SK-N-SH (cell line): ENCODE measurements around the gene NRL. TPM values are rescaled to one million over a fixed set of nuclear protein-coding genes. Genes with fewer than 3 reads are reported as not detected.

Experiments
- CTCF ChIA-PET: fragments of 300-600, 350-600 bp; formaldehyde crosslinking; extraction: SDS; loops from one replicate; lab custom pipeline; 2021; lab: Yijun Ruan, JAX
- POLR2A ChIA-PET: fragments of 350-600 bp; sonication (Branson Sonifier 250); formaldehyde crosslinking; extraction: SDS; loops from one replicate; lab custom pipeline; 2020; ENCODE audit warnings: antibody characterized with exemption, inconsistent platforms; lab: Yijun Ruan, JAX
- DNase-seq: peaks from one replicate; pipeline ENCODE4 v3.0.0; 2012
- H2AFZ ChIP-seq: fragments of 200-600 bp; sonication (generic); 2 replicates; pipeline ENCODE4 v1.8.1; 2016; ENCODE audit warnings: antibody characterized with exemption, mild to moderate bottlenecking, low read depth
- H3F3A ChIP-seq: fragments of 200-600 bp; sonication (generic); replicated peaks from 2 replicates; pipeline ENCODE3; 2016; ENCODE audit warnings: antibody characterized with exemption, mild to moderate bottlenecking; ENCODE audit not compliant: insufficient read depth
- H3K27ac ChIP-seq, 2 experiments: fragments of 200-500 bp in 1 of 2; fragments of 200-600 bp in 1 of 2; sonication (Bioruptor generic) in 1 of 2; sonication (generic), shearing (Covaris generic) in 1 of 2; 2 replicates each; pipeline versions ENCODE4 v1.5.1 to v1.6.1; 2014 to 2016; ENCODE audit warnings: low read depth in 2 of 2, inconsistent platforms in 1 of 2, low read length in 1 of 2, mild to moderate bottlenecking in 1 of 2, mixed read lengths in 1 of 2
- H3K27me3 ChIP-seq: fragments of 200-600 bp; sonication (generic), shearing (Covaris generic); 2 replicates; pipeline ENCODE4 v1.6.1; 2016; ENCODE audit warnings: mixed run types; ENCODE audit not compliant: insufficient read depth
- H3K36me3 ChIP-seq, 2 experiments: fragments of 200-500 bp in 1 of 2; fragments of 200-600 bp in 1 of 2; sonication (Bioruptor generic) in 1 of 2; sonication (generic) in 1 of 2; replicated peaks in 1 of 2; 2 replicates each; pipeline versions ENCODE3 to v1.5.1; 2014 to 2016; ENCODE audit warnings: low read length in 1 of 2, mild to moderate bottlenecking in 1 of 2; ENCODE audit not compliant: insufficient read depth in 2 of 2, control insufficient read depth in 1 of 2
- H3K4me1 ChIP-seq, 2 experiments: fragments of 200-500 bp in 1 of 2; fragments of 200-600 bp in 1 of 2; sonication (Bioruptor generic) in 1 of 2; sonication (generic), shearing (Covaris generic) in 1 of 2; 2 replicates each; pipeline versions ENCODE4 v1.5.1 to v1.6.1; 2014 to 2016; ENCODE audit warnings: low read depth in 1 of 2, low read length in 1 of 2, mixed run types in 1 of 2; ENCODE audit not compliant: insufficient read depth in 2 of 2, control insufficient read depth in 1 of 2
- H3K4me2 ChIP-seq: fragments of 200-600 bp; sonication (generic), shearing (Covaris generic); 2 replicates; pipeline ENCODE4 v1.6.1; 2017; ENCODE audit warnings: mixed run types
- H3K4me3 ChIP-seq, 2 experiments: fragments of 200-500 bp in 1 of 2; fragments of 200-600 bp in 1 of 2; sonication (Bioruptor generic) in 1 of 2; sonication (generic), shearing (Covaris generic) in 1 of 2; 2 replicates each; pipeline versions ENCODE4 v1.5.1 to v1.8.1; 2014 to 2016; ENCODE audit warnings: low read depth in 2 of 2, inconsistent platforms in 1 of 2, low read length in 1 of 2, mild to moderate bottlenecking in 1 of 2, mixed read lengths in 1 of 2, moderate library complexity in 1 of 2
- H3K79me2 ChIP-seq: fragments of 200-600 bp; sonication (generic); 2 replicates; pipeline ENCODE4 v1.8.1; 2017; ENCODE audit warnings: mild to moderate bottlenecking; ENCODE audit not compliant: insufficient read depth
- H3K9ac ChIP-seq: fragments of 200-600 bp; sonication (generic); 2 replicates; pipeline ENCODE4 v1.6.1; 2017; ENCODE audit warnings: mixed run types
- H3K9me2 ChIP-seq: fragments of 200-600 bp; sonication (generic); 2 replicates; pipeline ENCODE4 v1.6.1; 2017; ENCODE audit warnings: mixed run types
- H3K9me3 ChIP-seq: fragments of 200-600 bp; sonication (generic); 2 replicates; pipeline ENCODE4 v1.6.1; 2017; ENCODE audit warnings: mixed run types, mild to moderate bottlenecking, moderate library complexity
- H4K20me1 ChIP-seq: fragments of 200-600 bp; sonication (generic); 2 replicates; pipeline ENCODE4 v1.6.1; 2017; ENCODE audit warnings: mild to moderate bottlenecking, mixed run types; ENCODE audit not compliant: insufficient read depth
- FOXM1 ChIP-seq: IDR thresholded peaks from 2 replicates; pipeline ENCODE4 v1.4.0; 2012; ENCODE audit warnings: low read depth, mild to moderate bottlenecking
- GATA2 ChIP-seq: sonication (generic); formaldehyde crosslinking; IDR thresholded peaks from 2 replicates; pipeline ENCODE4 v1.5.0; 2020; ENCODE audit warnings: mild to moderate bottlenecking, missing genetic modification reagents
- JUND ChIP-seq: IDR thresholded peaks from 2 replicates; pipeline ENCODE4 v1.4.0; 2012
- MAX ChIP-seq: IDR thresholded peaks from 2 replicates; pipeline ENCODE4 v1.4.0; 2012; ENCODE audit warnings: low read depth
- MEF2A ChIP-seq: IDR thresholded peaks from 2 replicates; pipeline ENCODE4 v1.4.0; 2012; ENCODE audit warnings: low read depth, borderline replicate concordance
- MXI1 ChIP-seq: IDR thresholded peaks from 2 replicates; pipeline ENCODE4 v1.6.1; 2012; ENCODE audit warnings: mild to moderate bottlenecking, low read depth, low read length, improper control_type of control experiment
- NFIC ChIP-seq: IDR thresholded peaks from 2 replicates; pipeline ENCODE4 v1.4.0; 2012; ENCODE audit warnings: borderline replicate concordance
- NRF1 ChIP-seq: IDR thresholded peaks from 2 replicates; pipeline ENCODE4 v1.6.1; 2012; ENCODE audit warnings: low read depth, mild to moderate bottlenecking, low read length
- POLR2AphosphoS5 ChIP-seq: IDR thresholded peaks from 2 replicates; pipeline ENCODE4 v1.6.1; 2012; ENCODE audit warnings: low read depth, low read length
- RCOR1 ChIP-seq: fragments of 150-350 bp; IDR thresholded peaks from 2 replicates; pipeline ENCODE4 v1.6.1; 2017; ENCODE audit warnings: antibody characterized with exemption, low read length
- REST ChIP-seq: IDR thresholded peaks from 2 replicates; pipeline ENCODE4 v1.6.1; 2012; ENCODE audit warnings: mild to moderate bottlenecking, low read depth, low read length, moderate library complexity
- RFX5 ChIP-seq: IDR thresholded peaks from 2 replicates; pipeline ENCODE4 v1.6.1; 2012; ENCODE audit warnings: mild to moderate bottlenecking, improper control_type of control experiment, low read length
- SIN3A ChIP-seq: IDR thresholded peaks from 2 replicates; pipeline ENCODE4 v1.6.1; 2012; ENCODE audit warnings: low read depth, mild to moderate bottlenecking, low read length, moderate library complexity, borderline replicate concordance
- TAF1 ChIP-seq: IDR thresholded peaks from 2 replicates; pipeline ENCODE4 v1.6.1; 2012; ENCODE audit warnings: low read depth, mild to moderate bottlenecking, low read length, moderate library complexity, borderline replicate concordance
- TEAD4 ChIP-seq: IDR thresholded peaks from 2 replicates; pipeline ENCODE4 v1.4.0; 2012; ENCODE audit warnings: mild to moderate bottlenecking, borderline replicate concordance; ENCODE audit not compliant: insufficient read depth
- USF1 ChIP-seq: IDR thresholded peaks from 2 replicates; pipeline ENCODE4 v1.4.0; 2012; ENCODE audit warnings: low read depth, borderline replicate concordance
- YY1 ChIP-seq: IDR thresholded peaks from 2 replicates; pipeline ENCODE4 v1.4.0; 2012; ENCODE audit warnings: low read depth, mild to moderate bottlenecking
- WGBS: methylation state at CpG from one replicate; pipeline ENCODE4 v1.1.6; 2017; ENCODE audit warnings: low lambda C conversion rate; 5-methylcytosine and 5-hydroxymethylcytosine counted together
- polyA plus RNA-seq, 3 experiments: library from polyadenylated mRNA; depleted of rRNA; stranded (reverse); fragments of >200 nt; gene quantifications; 2 replicates each; pipeline ENCODE4 v1.2.3, GENCODE V29; 2012
- TF ChIP-seq, protein P1 (sequence below): IDR thresholded peaks from 2 replicates; pipeline ENCODE4; 2012
- TF ChIP-seq, protein P2 (sequence below): IDR thresholded peaks from 2 replicates; pipeline ENCODE4 v1.4.0; 2012; ENCODE audit warnings: low read depth, borderline replicate concordance
- TF ChIP-seq, protein P3 (sequence below): fragments of 150-350 bp; IDR thresholded peaks from 2 replicates; pipeline ENCODE4 v1.6.1; 2016; ENCODE audit warnings: mild to moderate bottlenecking, low read depth, low read length

NRL gene
- polyA plus RNA-seq, 1 of the 3 experiments (the other 2 are of a cell fraction): 0.76 TPM

- no peak overlapping the region for H2AFZ ChIP-seq
- H3K9ac ChIP-seq: no peak overlapping the region
- POLR2A ChIA-PET: no interaction called here
- no peak for TF ChIP-seq MAX
- no peak for TF ChIP-seq NFIC
- no peak for TF ChIP-seq REST
- TF ChIP-seq JUND: no peak
- no peak for TF ChIP-seq GATA2 (CRISPR knock-in tag)
- TF ChIP-seq, protein P1, sequence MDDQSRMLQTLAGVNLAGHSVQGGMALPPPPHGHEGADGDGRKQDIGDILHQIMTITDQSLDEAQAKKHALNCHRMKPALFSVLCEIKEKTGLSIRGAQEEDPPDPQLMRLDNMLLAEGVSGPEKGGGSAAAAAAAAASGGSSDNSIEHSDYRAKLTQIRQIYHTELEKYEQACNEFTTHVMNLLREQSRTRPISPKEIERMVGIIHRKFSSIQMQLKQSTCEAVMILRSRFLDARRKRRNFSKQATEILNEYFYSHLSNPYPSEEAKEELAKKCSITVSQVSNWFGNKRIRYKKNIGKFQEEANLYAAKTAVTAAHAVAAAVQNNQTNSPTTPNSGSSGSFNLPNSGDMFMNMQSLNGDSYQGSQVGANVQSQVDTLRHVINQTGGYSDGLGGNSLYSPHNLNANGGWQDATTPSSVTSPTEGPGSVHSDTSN: no peak
- TF ChIP-seq, protein P2, sequence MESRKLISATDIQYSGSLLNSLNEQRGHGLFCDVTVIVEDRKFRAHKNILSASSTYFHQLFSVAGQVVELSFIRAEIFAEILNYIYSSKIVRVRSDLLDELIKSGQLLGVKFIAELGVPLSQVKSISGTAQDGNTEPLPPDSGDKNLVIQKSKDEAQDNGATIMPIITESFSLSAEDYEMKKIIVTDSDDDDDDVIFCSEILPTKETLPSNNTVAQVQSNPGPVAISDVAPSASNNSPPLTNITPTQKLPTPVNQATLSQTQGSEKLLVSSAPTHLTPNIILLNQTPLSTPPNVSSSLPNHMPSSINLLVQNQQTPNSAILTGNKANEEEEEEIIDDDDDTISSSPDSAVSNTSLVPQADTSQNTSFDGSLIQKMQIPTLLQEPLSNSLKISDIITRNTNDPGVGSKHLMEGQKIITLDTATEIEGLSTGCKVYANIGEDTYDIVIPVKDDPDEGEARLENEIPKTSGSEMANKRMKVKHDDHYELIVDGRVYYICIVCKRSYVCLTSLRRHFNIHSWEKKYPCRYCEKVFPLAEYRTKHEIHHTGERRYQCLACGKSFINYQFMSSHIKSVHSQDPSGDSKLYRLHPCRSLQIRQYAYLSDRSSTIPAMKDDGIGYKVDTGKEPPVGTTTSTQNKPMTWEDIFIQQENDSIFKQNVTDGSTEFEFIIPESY: no peak
- no peak for TF ChIP-seq TEAD4
- no peak for TF ChIP-seq YY1
- TF ChIP-seq USF1: no peak
- no peak for TF ChIP-seq RCOR1
- no peak for TF ChIP-seq NRF1
- TF ChIP-seq TAF1: no peak
- TF ChIP-seq MXI1: no peak
- no peak for TF ChIP-seq FOXM1
- TF ChIP-seq, protein P3, sequence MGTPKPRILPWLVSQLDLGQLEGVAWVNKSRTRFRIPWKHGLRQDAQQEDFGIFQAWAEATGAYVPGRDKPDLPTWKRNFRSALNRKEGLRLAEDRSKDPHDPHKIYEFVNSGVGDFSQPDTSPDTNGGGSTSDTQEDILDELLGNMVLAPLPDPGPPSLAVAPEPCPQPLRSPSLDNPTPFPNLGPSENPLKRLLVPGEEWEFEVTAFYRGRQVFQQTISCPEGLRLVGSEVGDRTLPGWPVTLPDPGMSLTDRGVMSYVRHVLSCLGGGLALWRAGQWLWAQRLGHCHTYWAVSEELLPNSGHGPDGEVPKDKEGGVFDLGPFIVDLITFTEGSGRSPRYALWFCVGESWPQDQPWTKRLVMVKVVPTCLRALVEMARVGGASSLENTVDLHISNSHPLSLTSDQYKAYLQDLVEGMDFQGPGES: no peak
- no peak for TF ChIP-seq POLR2AphosphoS5
- TF ChIP-seq MEF2A: no peak
- no peak for TF ChIP-seq RFX5
- TF ChIP-seq SIN3A: no peak
- TF ChIP-seq, all 33 proteins: peak for 0
- Histone ChIP-seq H3K4me1 (peaks cover 0 to 4% of the 10 kb centered on the region in 2 experiments; a peak in 1 of 4 replicates), H3K9me2 (no peaks in the 10 kb centered on the region), H3K27ac (no peak overlapping the region), H3K27me3 (no peaks in the 10 kb centered on the region; the same call in 1 of the 2 replicates), H3K9me3 (no peaks in the 10 kb centered on the region), H3K79me2 (no peaks in the 10 kb centered on the region), H3K4me2 (no peak overlapping the region), H3K4me3 (no peak overlapping the region), H4K20me1 (no peaks in the 10 kb centered on the region), H3K36me3 (no peaks in the 10 kb centered on the region), H3F3A (peaks cover 6% of the 10 kb centered on the region)
- 3% methylated on average over 2 of the region's 2 CpGs for WGBS
- DNase-seq: no peak
- CTCF ChIA-PET: interaction anchor here (1.2 kb wide), 1 partner anchor 50 kb away, joined by 4 read pairs; no protein-coding TSS in a partner anchor
These were observed 74.1 kb downstream of the NRL start for GRCh38 chr14:24040692-24041091.
